HG02852 (cell line): Measurements from ENCODE around the gene COQ3.
"Not testable (repeated sequence)": the region's sequence is repeated elsewhere in the genome, so short reads cannot be mapped to it uniquely, and the experiment has no call there.

Experiments used
- ATAC-seq: cut with Tn5 transposase; IDR thresholded peaks from one replicate; pipeline ENCODE4 v1.9.1; 2021; ENCODE audit warnings: mild to moderate bottlenecking, moderate library complexity; ENCODE audit not compliant: unreplicated experiment

The COQ3 gene

DNA sequence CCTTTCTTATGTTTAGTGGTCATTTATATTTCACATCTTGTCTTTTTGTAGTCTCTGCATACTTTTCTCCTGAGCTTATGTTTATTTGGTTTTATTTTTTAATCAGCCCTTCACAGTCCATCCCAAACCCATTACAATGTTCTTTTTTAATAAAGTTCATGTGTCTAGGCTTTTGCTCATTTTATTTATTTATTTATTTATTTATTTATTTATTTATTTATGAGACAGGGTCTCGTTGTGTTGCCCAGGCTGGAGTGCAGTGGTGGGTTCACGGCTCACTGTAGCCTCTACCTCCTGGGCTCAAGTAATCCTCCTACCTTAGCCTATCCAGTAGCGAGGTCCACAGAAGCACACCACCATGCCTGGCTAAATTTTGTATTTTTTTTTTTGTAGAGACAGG is 3.1 kb downstream of the COQ3 start:
- ATAC-seq = no peak

DNA sequence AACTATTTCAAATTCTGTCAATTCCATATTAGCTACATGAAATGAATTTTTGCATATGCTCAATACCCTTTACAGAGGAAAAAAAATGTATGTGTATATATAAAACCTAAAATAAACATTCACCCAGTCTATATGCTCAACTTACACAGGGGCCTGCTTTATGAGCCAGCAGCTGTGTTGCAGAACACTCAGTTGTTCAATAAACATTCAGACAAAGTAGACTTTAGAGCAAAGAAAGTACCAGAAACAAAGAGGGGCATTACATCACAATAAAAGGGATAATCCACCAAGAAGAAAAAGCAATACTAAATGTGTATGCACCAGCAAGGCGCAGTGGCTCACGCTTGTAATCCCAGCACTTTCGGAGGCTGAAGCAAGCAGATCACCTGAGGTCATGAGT is 9.5 kb downstream of the COQ3 start:
- no peak for ATAC-seq

DNA sequence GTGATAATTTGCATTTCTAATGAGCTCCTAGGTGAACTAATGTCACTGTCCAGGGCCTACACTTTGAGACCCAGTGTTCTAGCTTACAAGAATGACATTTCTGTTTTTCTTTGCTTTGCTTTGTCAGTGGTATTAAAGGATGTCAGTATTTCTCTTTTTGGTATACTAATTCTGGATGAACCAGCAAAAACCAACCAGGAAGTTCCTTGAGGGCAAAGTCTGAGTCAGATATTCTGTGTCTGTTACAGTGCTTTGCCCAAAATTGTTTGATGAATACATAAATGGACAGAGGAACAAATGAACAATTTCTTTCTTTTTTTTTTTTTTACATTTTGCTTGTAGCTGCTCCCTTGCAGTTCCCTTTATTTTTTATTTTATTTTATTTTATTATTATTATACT is 15.4 kb downstream of the COQ3 start:
- ATAC-seq = no peak

DNA sequence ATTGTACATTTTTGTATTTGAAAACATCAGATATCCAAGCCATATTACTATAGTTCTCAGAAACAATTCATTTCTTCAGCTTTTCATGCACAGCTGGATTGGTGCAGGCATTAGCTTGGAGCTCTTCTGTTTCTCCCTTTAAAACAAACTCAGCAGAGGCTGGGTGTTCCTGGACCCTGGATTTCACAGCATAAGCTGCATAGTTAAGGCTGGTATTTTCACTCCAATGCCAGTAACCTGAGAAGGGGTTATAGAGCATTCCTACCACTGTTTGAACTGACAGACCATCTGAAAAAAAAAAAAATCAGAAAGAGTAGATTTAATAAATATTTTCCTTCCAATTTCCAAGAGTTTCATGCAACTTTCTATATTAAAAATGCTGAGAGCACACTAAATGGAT is 24.5 kb downstream of the COQ3 start:
- no peak for ATAC-seq

DNA sequence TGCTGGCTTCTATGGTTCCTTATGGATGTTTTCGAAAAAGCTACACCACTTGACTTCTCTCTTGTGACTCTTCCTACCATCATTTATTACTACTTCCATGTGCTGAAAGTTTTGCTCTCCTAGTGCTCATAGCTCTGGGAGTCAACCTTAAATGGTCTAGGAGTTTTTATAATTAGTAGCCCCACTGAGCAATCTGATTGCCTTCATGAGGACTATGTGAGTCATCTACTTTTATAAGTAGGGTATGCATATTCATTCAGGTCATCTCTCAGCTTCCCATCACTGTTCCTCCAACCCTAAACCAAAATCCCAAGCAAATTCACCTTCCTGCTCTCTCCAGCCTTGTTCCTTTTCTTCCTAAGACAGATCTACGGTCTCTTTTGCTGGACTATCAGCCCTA is 27.1 kb downstream of the COQ3 start:
- no peak for ATAC-seq

DNA sequence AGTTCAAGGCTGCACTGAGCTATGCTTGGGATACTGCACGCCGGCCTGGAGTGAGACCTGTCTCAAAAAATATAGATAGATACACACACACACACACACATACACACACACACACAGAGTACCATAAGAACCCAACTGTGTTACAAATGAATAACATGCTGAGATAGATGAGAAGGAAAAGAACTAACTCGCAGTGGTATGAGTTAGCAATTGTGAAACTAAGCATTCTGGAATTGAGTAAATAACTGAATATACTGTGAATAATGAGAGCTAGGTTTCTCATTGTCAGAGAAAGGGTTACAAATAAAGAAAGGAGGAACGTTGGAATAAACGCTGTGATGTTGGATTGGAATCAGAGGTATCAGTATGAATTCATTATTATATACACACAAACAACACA is 30.0 kb downstream of the COQ3 start:
- peak; percentile 94 for ATAC-seq

DNA sequence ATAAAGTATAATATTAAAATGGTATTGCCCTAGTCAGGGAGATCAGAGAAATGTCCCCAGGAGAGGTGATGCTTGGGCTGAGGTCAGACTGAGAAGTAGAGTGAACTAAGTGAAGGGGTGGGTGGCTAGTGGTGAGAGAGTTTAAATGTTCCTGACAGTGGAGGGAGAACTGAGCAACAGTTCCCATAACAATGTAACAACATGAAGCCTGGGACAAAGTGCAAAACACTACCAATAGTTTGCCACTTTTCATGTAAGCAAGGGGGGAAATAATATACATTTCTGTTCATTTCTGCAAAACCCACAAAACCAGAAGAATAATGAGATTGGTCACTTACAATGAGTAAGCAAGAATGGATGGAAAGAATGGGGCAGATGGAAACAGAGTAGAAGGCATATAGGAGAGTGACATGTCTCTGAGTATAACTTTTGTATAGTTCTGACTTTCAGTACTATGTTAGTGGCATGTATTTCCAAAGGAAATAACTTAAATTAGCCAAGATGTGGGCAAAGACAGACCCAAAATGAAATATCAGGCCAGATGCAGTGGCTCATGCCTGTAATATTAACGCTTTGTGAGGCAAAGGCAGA is 31.2 kb downstream of the COQ3 start:
- ATAC-seq = no peak

DNA sequence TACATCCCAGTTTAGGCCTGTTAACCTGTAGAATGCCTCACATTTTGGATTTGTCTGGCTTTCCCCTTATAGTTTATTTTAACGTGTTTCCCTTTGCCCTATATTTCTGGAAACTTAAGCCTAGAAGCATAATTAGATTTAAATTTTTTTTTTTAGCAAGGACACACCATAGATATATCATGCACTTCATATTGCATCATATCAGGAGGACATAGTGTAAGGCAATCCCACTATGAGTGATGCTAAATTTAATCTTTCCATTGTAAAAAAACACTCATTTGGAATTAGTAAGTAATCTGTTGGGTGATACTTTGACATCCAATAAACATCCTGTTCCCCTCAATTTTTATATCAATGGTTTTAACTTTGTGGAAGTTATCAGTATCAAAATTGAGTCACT is 34.2 kb downstream of the COQ3 start:
- ATAC-seq = no peak

DNA sequence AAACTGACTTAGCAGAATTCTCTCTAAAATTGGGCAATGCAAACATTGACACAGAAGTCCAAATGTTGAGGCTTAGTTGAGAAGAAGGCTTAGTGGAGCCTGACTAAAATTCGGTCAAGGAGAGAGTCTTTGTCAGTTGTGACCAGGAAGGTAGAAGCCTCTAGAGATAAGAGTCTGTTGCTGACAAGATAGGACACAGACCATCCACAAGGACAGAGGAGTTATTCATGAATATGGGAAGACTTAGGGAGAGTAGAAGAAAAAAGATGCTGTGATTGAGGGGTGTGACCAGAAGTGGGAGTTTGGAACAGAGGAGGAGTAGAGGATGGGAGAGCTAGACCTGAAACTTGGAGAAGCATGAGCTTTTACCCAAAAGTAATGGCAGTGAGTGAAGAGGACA is 37.4 kb downstream of the COQ3 start:
- ATAC-seq = no peak

DNA sequence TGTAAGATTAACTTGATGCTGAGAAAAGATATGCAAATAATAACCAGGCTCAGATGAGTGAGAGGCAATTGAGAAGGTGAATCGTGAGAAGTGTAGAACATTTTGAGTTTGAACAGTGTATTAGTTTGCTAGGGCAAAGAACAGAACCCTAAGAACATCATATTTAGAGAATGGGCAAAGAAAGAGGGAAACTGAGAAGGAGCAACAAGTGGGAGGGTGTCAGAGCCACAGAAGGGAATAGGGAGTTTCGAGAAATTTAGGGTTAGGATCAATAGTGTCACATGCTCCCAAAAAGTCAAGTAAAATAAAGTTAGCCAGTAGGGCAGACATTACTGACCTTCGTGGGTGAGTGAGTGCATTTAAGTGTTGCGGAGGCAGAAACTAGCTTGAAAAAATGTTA is 39.0 kb downstream of the COQ3 start:
- no peak for ATAC-seq

DNA sequence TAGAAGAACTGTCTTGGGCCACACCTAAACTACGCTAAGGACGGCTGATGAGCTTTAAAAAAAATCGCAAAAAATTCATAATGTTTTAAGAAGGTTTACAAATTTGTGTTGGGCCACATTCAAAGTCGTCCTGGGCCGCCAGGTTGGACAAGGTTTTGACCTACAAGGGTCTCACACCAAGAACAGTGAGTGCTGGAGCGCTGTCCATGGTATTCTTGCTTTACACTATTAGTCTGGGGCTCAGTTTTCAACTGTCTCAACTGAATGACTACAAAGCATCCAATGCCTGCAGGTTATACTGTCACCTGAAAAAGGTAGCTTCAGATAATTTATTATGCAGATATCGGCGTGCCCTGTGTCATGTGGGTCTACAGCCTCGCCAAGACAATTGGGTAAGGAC is 40.9 kb downstream of the COQ3 start:
- no peak for ATAC-seq

DNA sequence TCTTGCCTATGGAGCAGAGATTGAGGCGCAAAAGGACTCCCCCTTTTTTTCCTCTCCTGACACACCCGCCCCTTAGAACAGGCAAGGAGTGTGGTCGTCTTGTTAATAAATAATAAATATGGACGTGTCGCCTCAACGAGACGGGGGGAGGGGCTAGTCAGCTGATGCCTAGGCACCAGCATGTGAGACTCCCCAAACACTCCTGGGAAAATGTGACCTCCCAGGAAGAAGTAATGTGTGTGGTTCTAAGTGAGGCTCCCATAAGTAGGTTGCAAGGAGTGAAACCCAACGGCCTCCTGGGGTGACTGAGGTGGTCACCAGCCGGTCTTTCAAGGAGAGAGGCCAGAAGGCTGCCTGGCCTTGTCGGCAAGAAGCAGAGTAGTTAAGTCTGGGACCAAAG is 43.4 kb downstream of the COQ3 start:
- ATAC-seq = no peak

DNA sequence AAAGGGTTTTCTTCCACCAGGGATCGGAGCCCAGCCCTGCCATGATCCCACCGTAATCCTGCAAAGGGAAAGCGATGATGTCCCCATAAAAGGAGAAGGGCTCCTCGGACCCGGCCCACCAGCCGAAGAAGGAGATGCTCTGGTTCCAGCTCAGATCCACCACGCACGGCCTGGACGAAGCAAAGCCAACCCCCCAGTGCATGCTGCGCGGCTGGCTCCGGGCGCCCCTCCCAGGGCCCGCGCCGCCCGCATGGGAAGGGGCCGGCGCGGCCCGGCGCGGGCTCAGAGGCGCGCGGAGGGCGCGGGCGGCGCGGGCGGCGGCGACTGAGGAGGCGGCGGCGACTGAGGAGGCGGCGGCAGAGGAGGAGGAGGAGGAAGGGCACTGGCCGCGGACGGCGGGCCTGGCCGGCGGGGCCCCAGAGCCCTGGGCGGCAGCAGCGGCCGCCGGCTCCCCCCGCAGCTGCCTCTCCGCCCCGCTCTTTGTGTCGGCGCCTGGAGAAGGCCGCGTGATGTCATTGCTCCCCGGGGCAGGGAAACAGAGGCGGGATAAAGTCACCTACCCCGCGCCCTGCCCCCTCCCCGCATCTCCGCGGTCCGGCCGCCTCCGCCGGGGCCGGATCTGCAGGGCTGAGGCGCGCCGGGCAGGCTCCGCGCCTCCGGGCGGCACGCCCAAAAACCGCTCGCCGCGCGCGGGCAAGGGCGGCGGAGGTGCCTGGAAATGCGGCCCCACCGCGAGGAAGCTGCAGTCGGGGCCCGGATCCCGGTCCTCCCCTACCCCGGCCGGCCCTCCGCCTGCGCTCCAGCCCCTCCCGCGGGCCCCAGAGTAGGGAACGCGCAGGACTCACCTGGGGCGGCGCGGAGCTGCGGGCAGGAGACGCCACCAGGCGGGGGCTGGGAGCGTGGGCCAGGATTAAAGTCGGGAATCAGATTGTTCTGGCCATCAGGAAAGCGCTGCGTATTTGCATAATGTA is 44.5 kb downstream of the COQ3 start, which contains the start of gene FAXC:
FAXC (minus strand) TSS at position 504 of the 971 bp plus-strand sequence; CDS start at position 202, 302 bp downstream.
- peak; percentile 51 for ATAC-seq

DNA sequence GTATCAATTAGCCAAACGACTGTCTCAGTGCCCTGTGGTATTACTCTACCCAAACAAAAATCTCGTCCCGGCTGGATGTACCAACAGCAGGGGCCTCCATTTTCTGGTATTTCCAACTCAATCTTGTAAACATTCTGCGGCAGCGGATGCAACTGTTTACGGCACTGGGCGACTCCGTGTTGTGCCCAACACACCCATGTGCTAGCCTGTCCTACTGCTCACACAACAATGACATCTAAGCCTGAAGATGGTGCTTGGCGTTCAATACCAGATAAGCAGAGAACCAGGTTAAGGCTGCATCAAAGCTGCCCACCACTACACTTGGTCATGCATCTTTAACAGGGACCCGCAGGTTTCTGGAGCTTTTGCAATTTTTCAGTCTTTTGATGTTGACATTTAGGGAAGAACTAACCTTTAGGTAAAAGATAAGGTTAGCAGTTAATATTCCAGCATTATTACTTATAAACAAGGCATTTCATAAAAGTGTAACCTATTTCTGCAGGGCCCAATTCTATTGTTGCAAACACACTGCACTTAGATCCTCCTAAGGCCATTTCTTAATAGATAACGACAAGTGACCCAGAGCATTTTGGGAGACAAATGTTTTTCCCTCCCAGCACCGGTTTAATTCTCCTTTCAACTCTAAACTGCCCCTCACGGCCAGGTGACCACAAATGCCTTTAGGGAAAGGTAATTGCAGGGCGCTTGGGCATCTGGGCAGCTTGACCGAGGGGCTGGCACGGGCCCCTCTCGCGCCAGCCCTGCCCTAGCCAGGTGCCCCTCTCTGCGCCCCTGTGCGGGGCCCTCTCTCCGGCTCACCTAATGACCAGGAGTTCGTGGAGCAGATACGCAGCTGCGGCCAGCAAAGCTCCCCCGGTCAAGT is 45.5 kb downstream of the COQ3 start:
- ATAC-seq = no peak

DNA sequence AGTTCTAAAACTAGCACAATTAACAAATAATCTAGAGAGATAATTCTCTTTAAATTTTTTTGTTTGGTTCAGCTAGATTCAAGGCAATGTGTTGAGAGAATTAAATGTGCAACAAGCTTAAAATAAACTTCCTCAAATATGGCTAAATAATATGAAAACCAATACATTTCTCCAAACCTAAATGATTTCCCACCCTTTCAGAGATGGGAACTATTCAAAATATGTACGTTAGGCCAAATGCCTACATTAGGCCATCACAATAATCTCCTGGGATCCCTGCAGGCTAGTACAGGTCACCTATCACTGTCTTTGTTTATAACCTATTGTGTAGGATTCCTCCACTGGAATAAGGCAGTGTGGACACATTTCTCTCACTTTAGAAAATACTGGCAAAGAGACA is 46.2 kb downstream of the COQ3 start:
- ATAC-seq = no peak

DNA sequence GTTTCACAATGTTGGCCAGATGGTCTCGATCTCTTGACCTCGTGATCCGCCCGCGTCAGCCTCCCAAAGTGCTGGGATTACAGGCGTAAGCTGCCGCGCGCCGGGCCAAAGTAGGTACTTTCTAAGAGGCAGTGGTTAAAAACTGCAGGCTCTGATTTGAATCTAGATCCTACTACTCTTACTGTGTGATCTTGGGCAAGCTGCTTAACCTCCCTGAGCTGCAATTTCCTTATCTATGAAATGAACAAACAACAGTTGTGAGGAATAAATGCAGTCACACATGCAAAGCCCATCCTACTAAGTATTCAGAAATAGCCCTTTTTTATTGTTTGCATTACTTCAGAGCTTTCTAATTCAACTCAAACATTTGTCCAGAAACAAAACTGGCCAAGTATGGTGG is 47.4 kb downstream of the COQ3 start:
- ATAC-seq = no peak

DNA sequence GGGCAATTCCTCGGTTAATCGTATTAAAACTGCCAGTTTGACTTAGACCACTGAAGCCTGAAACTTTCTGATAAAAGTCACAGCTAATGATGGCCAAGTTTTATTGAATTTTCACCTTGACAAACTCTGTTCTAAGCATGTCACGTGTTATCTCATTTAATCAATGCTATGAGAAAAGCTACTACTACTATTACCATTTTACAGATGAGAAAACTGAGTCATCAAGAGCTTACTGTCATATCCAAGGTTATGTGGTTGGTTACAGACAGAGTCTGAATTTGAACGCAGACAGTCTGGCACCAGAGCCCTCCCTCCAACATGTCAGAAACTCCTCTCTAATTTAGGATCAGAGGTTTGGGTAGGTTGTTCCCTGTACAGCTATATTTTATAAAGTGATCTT is 48.8 kb downstream of the COQ3 start:
- ATAC-seq = no peak

DNA sequence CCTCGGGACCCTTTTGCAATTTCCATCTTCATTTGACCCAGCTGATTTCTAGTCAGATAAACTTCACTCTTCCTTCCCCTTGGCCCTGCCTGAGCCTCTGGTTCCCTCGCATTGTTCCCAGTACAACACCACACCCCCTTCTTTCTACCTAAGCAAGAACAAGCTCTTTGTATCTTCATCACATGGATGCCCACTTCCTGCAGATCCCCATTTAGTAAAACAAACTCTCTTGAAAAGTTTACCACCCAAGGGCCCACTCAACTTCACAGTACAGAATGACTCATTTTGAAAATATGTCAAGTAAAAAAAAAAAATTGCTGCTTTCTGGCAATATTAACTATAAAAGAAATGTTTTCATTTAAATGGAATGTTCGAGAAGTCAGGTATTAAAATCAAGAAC is 49.7 kb downstream of the COQ3 start:
- ATAC-seq = no peak

DNA sequence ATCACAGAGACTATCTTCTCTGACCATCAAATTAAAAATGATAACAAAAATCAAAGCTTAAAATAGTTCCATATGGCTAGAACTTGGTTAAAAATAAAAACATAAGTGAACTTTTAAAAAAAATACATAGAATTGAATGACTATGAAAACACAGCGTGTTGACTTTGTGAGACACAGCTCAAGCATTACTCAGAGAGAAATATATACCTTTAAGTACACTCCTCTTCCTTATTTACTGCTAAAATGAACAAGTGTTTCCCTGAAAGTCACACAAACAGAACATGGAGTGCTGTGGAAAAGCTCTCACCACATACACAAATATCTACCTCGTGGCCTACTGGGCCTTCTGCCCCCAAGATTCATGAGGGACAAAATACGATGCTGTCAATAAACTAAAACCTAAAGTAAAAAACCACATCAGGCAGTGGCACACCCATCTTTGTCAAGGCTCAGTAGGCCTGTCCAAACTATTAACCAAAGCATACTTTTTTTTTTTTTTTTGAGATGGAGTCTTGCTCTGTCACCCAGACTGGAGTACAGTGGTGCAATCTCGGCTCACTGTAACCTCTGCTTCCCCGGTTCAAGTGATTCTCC is 52.0 kb downstream of the COQ3 start:
- peak; percentile 72 for ATAC-seq

DNA sequence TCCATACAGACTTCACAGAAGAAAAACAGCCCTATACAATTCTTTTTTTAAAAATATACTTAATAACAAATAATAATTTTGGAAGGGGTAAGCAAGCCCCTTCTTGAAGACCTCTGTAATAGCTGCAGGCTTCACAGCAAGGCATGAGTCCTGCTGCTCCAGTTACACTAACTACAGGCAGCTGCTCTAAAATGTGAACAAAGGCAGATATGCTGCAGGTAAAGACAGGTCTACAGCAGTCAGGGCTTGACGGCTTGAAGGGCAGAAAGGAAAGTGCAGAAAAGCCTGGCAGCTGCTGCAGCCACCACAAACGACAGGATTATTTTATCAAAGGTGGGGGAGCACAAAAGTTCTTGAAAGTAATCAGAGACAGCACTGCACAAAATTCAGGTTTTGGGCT is 55.8 kb downstream of the COQ3 start:
- no peak for ATAC-seq

DNA sequence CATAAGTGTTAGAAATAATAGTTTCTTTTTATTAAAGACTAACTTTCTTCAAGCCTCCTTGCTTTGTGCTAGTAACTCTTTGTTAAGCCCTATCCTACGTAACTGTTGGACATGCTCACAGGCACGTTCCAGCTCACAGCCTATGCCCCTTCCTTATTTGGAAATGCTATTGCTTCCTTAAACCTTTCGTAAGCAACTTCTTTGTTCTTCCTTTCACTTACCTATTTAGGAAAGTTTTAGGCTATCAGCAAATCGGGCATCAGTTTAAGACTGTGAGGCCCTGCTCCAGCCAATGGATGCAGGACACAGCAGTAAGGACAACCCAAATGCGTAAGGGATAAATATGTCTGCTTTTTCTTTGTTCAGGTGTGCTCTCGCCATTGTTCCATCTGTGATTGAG is 58.7 kb downstream of the COQ3 start:
- ATAC-seq = not testable (repeated sequence)
